Stimulated activated CD4-positive, alpha-beta T cell treated with anti-CD3 and anti-CD28 coated beads, Interleukin-15, amount 100 ng/mL, for 48 hours (primary cell): Measurements from ENCODE around the gene SPOCK1.

Experiments used
- DNase-seq, 2 donors: peaks; one replicate each; pipeline ENCODE4 v3.0.0-alpha.2; 2020; ENCODE audit warnings: low read depth in 2 of 2

Gene SPOCK1

GRCh38 chr5:137329586-137330296 is 169.4 kb downstream of the SPOCK1 start:
- no peak for DNase-seq

GRCh38 chr5:137328991-137329390 is 170.1 kb downstream of the SPOCK1 start:
- DNase-seq, result no peak

GRCh38 chr5:137328463-137328862 is 170.7 kb downstream of the SPOCK1 start:
- DNase-seq, result no peak

GRCh38 chr5:137325721-137326120 is 173.4 kb downstream of the SPOCK1 start:
- no peak for DNase-seq

- no peak for DNase-seq
Observed at GRCh38 chr5:137320056-137321045, 178.8 kb downstream of the SPOCK1 start.

- DNase-seq, result no peak
Observed at GRCh38 chr5:137318027-137318426, 181.1 kb downstream of the SPOCK1 start.

- no peak for DNase-seq
Observed at GRCh38 chr5:137316346-137316736, 182.8 kb downstream of the SPOCK1 start.

- no peak for DNase-seq
Observed at GRCh38 chr5:137315534-137316345, 183.4 kb downstream of the SPOCK1 start.

GRCh38 chr5:137315109-137315508 is 184.0 kb downstream of the SPOCK1 start:
- DNase-seq, result no peak

- DNase-seq, result no peak
Observed at GRCh38 chr5:137313526-137314175, 185.5 kb downstream of the SPOCK1 start.

- no peak for DNase-seq
Observed at GRCh38 chr5:137312011-137312410, 187.1 kb downstream of the SPOCK1 start.

GRCh38 chr5:137310051-137310730 is 188.9 kb downstream of the SPOCK1 start:
- DNase-seq, result no peak

GRCh38 chr5:137309290-137309689 is 189.8 kb downstream of the SPOCK1 start:
- no peak for DNase-seq

- no peak for DNase-seq
Observed at GRCh38 chr5:137308311-137308710, 190.8 kb downstream of the SPOCK1 start.

GRCh38 chr5:137306903-137307302 is 192.2 kb downstream of the SPOCK1 start:
- DNase-seq, result no peak

GRCh38 chr5:137305971-137306602 is 193.0 kb downstream of the SPOCK1 start:
- DNase-seq, result no peak

- DNase-seq, result no peak
Observed at GRCh38 chr5:137304226-137304874, 194.8 kb downstream of the SPOCK1 start.

- DNase-seq, result no peak
Observed at GRCh38 chr5:137303509-137303908, 195.6 kb downstream of the SPOCK1 start.

- no peak for DNase-seq
Observed at GRCh38 chr5:137300411-137301240, 198.5 kb downstream of the SPOCK1 start.
